Vagina (tissue), 2 donors: Measurements from ENCODE around the gene WDR45B. TPM values are rescaled to one million over a fixed set of nuclear protein-coding genes. Genes with fewer than 3 reads are reported as not detected.
A peak's percentile ranks its signal among the peaks of the same experiment; 100 is the strongest.

Experiments
- DNase-seq, 2 donors: peaks; one replicate each; pipeline ENCODE4 v3.0.0-alpha.2; 2017; ENCODE audit errors: extremely low spot score in 2 of 2
- H3K27ac ChIP-seq: fragments of 200-600 bp; sonication (generic); one replicate; pipeline ENCODE4 v1.5.1; 2019
- H3K27me3 ChIP-seq: fragments of 200-600 bp; sonication (generic); one replicate; pipeline ENCODE4 v1.5.1; 2019
- H3K36me3 ChIP-seq, 2 donors: fragments of 200-600 bp; sonication (generic); one replicate each; pipeline ENCODE4 v1.5.1; 2017 to 2019
- H3K4me1 ChIP-seq: fragments of 200-600 bp; sonication (generic); one replicate; pipeline ENCODE4 v1.5.1; 2019
- H3K4me3 ChIP-seq, 2 donors: fragments of 200-600 bp; sonication (generic); 1 replicate in 1 of 2; 2 replicates in 1 of 2; pipeline ENCODE4 v1.5.1; 2016 to 2019
- H3K9me3 ChIP-seq: fragments of 200-600 bp; sonication (generic); one replicate; pipeline ENCODE4 v1.5.1; 2019
- CTCF ChIP-seq, 3 experiments: fragments of 450-650 bp in 2 of 3; fragments of 200-600 bp in 1 of 3; sonication (generic) in 1 of 3; IDR thresholded peaks; one replicate each; pipeline ENCODE4 v1.5.1; 2017 to 2019; ENCODE audit warnings: antibody characterized with exemption in 3 of 3, mild to moderate bottlenecking in 2 of 3, moderate library complexity in 2 of 3
- POLR2A ChIP-seq, 2 donors: fragments of 450-650 bp; IDR thresholded peaks; one replicate each; pipeline ENCODE4 v1.6.1; 2017; ENCODE audit warnings: antibody characterized with exemption in 2 of 2, mild to moderate bottlenecking in 2 of 2, moderate library complexity in 2 of 2
- POLR2AphosphoS5 ChIP-seq, 2 donors: sonication (generic); formaldehyde crosslinking; IDR thresholded peaks; one replicate each; pipeline ENCODE4 v1.9.0; 2017; ENCODE audit warnings: antibody characterized with exemption in 2 of 2, mild to moderate bottlenecking in 2 of 2, low read depth in 1 of 2; ENCODE audit not compliant: insufficient read depth in 1 of 2
- intact Hi-C: fragments of 100-400 bp; cut with DNase I; formaldehyde crosslinking; loops from one replicate; pipeline ENCODE4 v1.15.1; 2023
- total RNA-seq: library from RNA; depleted of rRNA; stranded (reverse); fragments of >200 nt; gene quantifications from one replicate; pipeline ENCODE4 v1.2.3, GENCODE V29; 2016

The WDR45B gene
- total RNA-seq, 1 donor from 2014 or later, result 86.4 TPM

- TF ChIP-seq POLR2A (IDR thresholded peaks at IDR 0.05) (no peak), CTCF (IDR thresholded peaks at IDR 0.05) (no peak), POLR2AphosphoS5 (IDR thresholded peaks at IDR 0.05; ENCODE audit: insufficient read depth in 1 of 2, low read depth in 1 of 2) (no peak)
- peak overlapping the region; percentile 16 for H3K27ac ChIP-seq
- peaks cover 5% of the 10 kb centered on the region for H3K4me1 ChIP-seq
- no peak for DNase-seq
- H3K4me3 ChIP-seq, result no peak overlapping the region
- no peaks in the 10 kb centered on the region for H3K27me3 ChIP-seq
- H3K9me3 ChIP-seq, result no peaks in the 10 kb centered on the region
- peaks cover 0 to 29% of the 10 kb centered on the region in 2 donors for H3K36me3 ChIP-seq
- intact Hi-C loops, result no loop called here
Measured at GRCh38 chr17:82605939-82606600, 42.2 kb downstream of the WDR45B start.

- intact Hi-C loops, result no loop called here
- H3K4me3 ChIP-seq, result no peak overlapping the region
- no peaks in the 10 kb centered on the region for H3K9me3 ChIP-seq
- peaks cover 0 to 27% of the 10 kb centered on the region in 2 donors for H3K36me3 ChIP-seq
- H3K27me3 ChIP-seq, result no peaks in the 10 kb centered on the region
- no peak for DNase-seq
- no peak for TF ChIP-seq CTCF (IDR thresholded peaks at IDR 0.05)
- no peak for TF ChIP-seq POLR2A (IDR thresholded peaks at IDR 0.05)
- no peak overlapping the region for H3K27ac ChIP-seq
- H3K4me1 ChIP-seq, result peaks cover 5% of the 10 kb centered on the region
Measured at GRCh38 chr17:82604532-82604931, 43.7 kb downstream of the WDR45B start.

GRCh38 chr17:82603981-82604448 lies 44.2 kb downstream of the WDR45B start:
- TF ChIP-seq POLR2AphosphoS5 (IDR thresholded peaks at IDR 0.05; ENCODE audit: insufficient read depth in 1 of 2, low read depth in 1 of 2) (peak in 1 of 2 donors; percentile 18), CTCF (IDR thresholded peaks at IDR 0.05) (no peak)
- Histone ChIP-seq H3K4me3 (no peak overlapping the region), H3K27ac (no peak overlapping the region), H3K9me3 (no peaks in the 10 kb centered on the region), H3K27me3 (no peaks in the 10 kb centered on the region), H3K36me3 (peaks cover 0 to 31% of the 10 kb centered on the region in 2 donors), H3K4me1 (peaks cover 5% of the 10 kb centered on the region)
- DNase-seq, result no peak
- intact Hi-C loops, result no loop called here

GRCh38 chr17:82602986-82603710 lies 45.1 kb downstream of the WDR45B start:
- Histone ChIP-seq H3K9me3 (no peaks in the 10 kb centered on the region), H3K4me3 (no peak overlapping the region), H3K36me3 (peaks cover 0 to 31% of the 10 kb centered on the region in 2 donors), H3K27me3 (no peaks in the 10 kb centered on the region), H3K4me1 (peaks cover 5% of the 10 kb centered on the region), H3K27ac (peak overlapping the region; percentile 9)
- DNase-seq, result no peak
- intact Hi-C loops, result no loop called here
- TF ChIP-seq POLR2A (IDR thresholded peaks at IDR 0.05), result no peak
- no peak for TF ChIP-seq POLR2AphosphoS5 (IDR thresholded peaks at IDR 0.05; ENCODE audit: insufficient read depth in 1 of 2, low read depth in 1 of 2)
- no peak for TF ChIP-seq CTCF (IDR thresholded peaks at IDR 0.05)

- Histone ChIP-seq H3K36me3 (peaks cover 0 to 31% of the 10 kb centered on the region in 2 donors), H3K27ac (peak overlapping the region; percentile 9), H3K27me3 (no peaks in the 10 kb centered on the region), H3K9me3 (no peaks in the 10 kb centered on the region), H3K4me3 (no peak overlapping the region), H3K4me1 (peaks cover 5% of the 10 kb centered on the region)
- DNase-seq, result no peak
- intact Hi-C loops, result no loop called here
- TF ChIP-seq POLR2A (IDR thresholded peaks at IDR 0.05) (no peak), POLR2AphosphoS5 (IDR thresholded peaks at IDR 0.05; ENCODE audit: insufficient read depth in 1 of 2, low read depth in 1 of 2) (no peak), CTCF (IDR thresholded peaks at IDR 0.05) (no peak)
Measured at GRCh38 chr17:82602487-82602886, 45.8 kb downstream of the WDR45B start.
